NT2/D1 (cell line): Measurements from ENCODE around the gene HPS1.
"Not testable (repeated sequence)": the region's sequence is repeated elsewhere in the genome, so short reads cannot be mapped to it uniquely, and the experiment has no call there.

Source experiments
- DNase-seq: peaks from one replicate; pipeline ENCODE4 v3.0.0-alpha.2; 2011; ENCODE audit warnings: low read depth, low spot score
- H3K27me3 ChIP-seq: 2 replicates; pipeline ENCODE4 v1.6.0; 2011; ENCODE audit warnings: mild to moderate bottlenecking; ENCODE audit not compliant: insufficient read length, insufficient read depth
- H3K36me3 ChIP-seq: 2 replicates; pipeline ENCODE4 v1.6.1; 2011; ENCODE audit warnings: mild to moderate bottlenecking, low read length, mixed read lengths; ENCODE audit not compliant: insufficient read depth, insufficient read length
- H3K4me1 ChIP-seq: 2 replicates; pipeline ENCODE4 v1.5.1; 2011; ENCODE audit not compliant: insufficient read depth, insufficient read length
- H3K4me3 ChIP-seq: 2 replicates; pipeline ENCODE4 v1.5.1; 2011; ENCODE audit warnings: low read depth; ENCODE audit not compliant: insufficient read length
- H3K9ac ChIP-seq: 2 replicates; pipeline ENCODE4 v1.6.0; 2011; ENCODE audit warnings: low read depth; ENCODE audit not compliant: insufficient read length
- H3K9me3 ChIP-seq: 2 replicates; pipeline ENCODE4 v1.5.1; 2011; ENCODE audit warnings: mild to moderate bottlenecking, low read length; ENCODE audit not compliant: insufficient read depth
- SUZ12 ChIP-seq: IDR thresholded peaks from 2 replicates; pipeline ENCODE4 v1.6.1; 2011; ENCODE audit not compliant: insufficient read length, insufficient read depth; ENCODE audit errors: extremely low read depth
- YY1 ChIP-seq: IDR thresholded peaks from 2 replicates; pipeline ENCODE4 v1.6.1; 2011; ENCODE audit not compliant: insufficient read length, insufficient read depth
- ZNF274 ChIP-seq: IDR thresholded peaks from 2 replicates; pipeline ENCODE4 v1.6.1; 2011; ENCODE audit warnings: mild to moderate bottlenecking, low read depth, low read length

HPS1 gene

DNA sequence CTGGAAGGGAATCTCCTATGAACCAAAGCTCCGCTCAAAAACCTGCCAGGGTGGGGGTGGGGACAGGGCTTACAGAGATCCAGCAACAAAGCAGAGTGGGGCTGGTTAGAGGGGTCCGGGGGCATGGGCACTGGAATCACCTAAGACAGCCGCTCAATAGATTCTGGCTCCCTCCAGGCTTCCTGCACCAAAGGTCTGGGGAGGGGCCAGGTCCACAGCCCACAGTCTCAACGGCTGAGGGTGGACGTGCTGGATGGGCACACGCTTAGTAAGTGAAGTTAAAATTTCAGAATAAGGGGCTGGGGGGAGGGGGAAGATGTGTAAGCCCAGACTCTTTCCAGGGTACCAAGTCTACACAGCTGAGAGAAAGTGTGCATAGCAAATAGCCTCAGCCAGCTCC lies 62.9 kb downstream of the HPS1 start:
- H3K36me3 ChIP-seq: peaks cover 8% of the 10 kb centered on the region
- no peak for DNase-seq
- no peak overlapping the region for H3K4me3 ChIP-seq
- H3K9me3 ChIP-seq: no peaks in the 10 kb centered on the region
- H3K4me1 ChIP-seq: peaks cover 4% of the 10 kb centered on the region
- no peaks in the 10 kb centered on the region for H3K27me3 ChIP-seq
- no peak overlapping the region for H3K9ac ChIP-seq
- TF ChIP-seq ZNF274: no peak
- TF ChIP-seq YY1: no peak
- no peak for TF ChIP-seq SUZ12

- not testable (repeated sequence) for H3K4me3 ChIP-seq, H3K4me1 ChIP-seq, H3K9me3 ChIP-seq, H3K36me3 ChIP-seq, H3K27me3 ChIP-seq, H3K9ac ChIP-seq, DNase-seq
Observed at GRCh38 chr10:98383134-98383667, 63.5 kb downstream of the HPS1 start.

DNA sequence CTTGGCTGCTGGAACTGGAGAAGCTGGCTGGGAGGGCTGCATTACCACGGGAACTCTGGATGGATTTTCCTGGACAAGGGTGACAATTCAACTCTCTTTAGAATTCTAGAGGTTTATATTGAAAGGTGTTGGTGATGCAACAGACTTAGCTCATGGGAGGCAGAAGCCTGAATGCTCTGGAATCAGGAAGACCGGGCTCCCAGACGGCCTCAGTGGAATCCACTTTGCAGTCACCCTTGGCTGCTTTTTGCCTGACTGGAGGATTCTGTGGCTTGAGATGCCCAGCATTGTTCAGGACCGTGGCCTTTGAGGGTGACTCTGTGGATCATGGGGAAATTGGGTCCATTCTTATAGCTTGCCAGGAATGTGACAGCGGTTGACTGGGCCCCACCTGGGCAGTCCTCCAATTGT lies 64.0 kb downstream of the HPS1 start:
- Histone ChIP-seq H3K4me1 (peaks cover 4% of the 10 kb centered on the region), H3K4me3 (no peak overlapping the region), H3K9ac (no peak overlapping the region), H3K36me3 (peaks cover 8% of the 10 kb centered on the region), H3K27me3 (no peaks in the 10 kb centered on the region), H3K9me3 (peaks cover 1% of the 10 kb centered on the region; the same call in 1 of the 2 replicates)
- TF ChIP-seq YY1: no peak
- no peak for TF ChIP-seq SUZ12
- no peak for TF ChIP-seq ZNF274
- no peak for DNase-seq

DNA sequence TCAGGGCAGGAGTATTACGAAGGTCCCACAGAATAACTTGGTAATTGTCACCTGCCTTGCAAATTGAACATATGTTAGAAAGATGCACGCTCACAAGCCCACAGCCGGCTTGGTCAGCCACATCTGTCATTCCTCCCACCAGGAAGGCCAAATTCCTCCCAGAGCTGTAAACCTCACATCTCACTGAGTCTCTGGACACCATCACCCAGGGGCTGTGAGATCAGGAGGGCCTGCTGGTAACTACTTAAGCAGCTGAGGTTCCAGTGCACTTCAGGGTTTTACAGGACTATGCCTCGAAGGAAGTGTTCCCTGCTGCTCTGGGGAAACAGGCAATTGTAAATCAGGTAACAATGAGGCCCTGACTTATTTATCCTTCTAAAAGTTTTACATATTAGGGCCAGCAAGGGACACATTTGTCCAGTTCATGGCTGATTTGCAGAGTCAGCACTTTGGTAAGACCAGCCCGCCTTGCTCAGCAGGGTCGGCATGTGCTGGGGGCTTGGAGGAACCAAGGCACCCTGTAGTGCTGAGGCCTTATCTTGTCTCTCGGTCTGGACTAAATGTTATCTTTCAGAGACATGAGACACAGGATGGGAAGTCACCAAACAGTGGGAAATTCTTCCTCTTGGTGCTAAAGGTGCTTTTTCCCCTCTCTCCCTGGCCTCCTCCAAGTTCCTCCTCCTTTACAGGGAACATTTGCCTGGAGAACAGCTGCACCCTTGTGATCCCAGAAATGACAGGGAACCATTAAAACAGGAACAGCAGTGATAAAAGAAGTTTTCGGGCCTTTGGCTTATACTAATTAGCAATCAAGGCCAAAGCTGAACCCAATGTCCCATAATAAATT lies 66.0 kb downstream of the HPS1 start:
- Histone ChIP-seq H3K9ac (no peak overlapping the region), H3K27me3 (no peaks in the 10 kb centered on the region), H3K4me1 (peaks cover 4% of the 10 kb centered on the region), H3K9me3 (peaks cover 9% of the 10 kb centered on the region; the same call in 1 of the 2 replicates), H3K4me3 (no peak overlapping the region), H3K36me3 (peaks cover 8% of the 10 kb centered on the region)
- no peak for TF ChIP-seq SUZ12
- no peak for TF ChIP-seq ZNF274
- no peak for TF ChIP-seq YY1
- DNase-seq: no peak

GRCh38 chr10:98378722-98379121 lies 68.0 kb downstream of the HPS1 start:
- no peak for TF ChIP-seq ZNF274
- TF ChIP-seq YY1: no peak
- no peak for TF ChIP-seq SUZ12
- H3K4me1 ChIP-seq: peaks cover 7% of the 10 kb centered on the region
- H3K9ac ChIP-seq: no peak overlapping the region
- DNase-seq: no peak
- H3K4me3 ChIP-seq: no peak overlapping the region
- no peaks in the 10 kb centered on the region for H3K27me3 ChIP-seq
- peaks cover 9% of the 10 kb centered on the region; the same call in 1 of the 2 replicates for H3K9me3 ChIP-seq
- peaks cover 3% of the 10 kb centered on the region for H3K36me3 ChIP-seq

DNA sequence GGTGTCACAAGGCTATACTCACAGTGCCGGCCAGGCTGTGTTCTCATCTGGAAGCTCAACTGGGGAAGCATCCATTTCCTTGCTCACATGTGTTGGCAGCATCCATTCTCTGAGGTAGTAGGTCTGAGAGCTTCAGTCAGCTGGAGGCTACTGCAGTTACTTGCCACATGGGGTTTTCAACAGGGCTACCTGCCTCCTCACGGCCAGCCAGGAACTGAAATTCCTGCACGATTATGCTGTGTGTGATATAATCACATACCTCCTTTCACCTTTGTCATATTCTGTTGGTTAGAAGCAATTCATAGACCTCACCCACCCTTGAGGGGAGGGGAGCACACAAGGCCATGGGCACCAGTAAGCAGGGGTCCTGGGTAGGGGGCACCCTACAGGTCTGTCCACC lies 69.2 kb downstream of the HPS1 start:
- TF ChIP-seq YY1 (no peak), SUZ12 (no peak), ZNF274 (no peak)
- no peak for DNase-seq
- no peak overlapping the region for H3K9ac ChIP-seq
- H3K4me3 ChIP-seq: no peak overlapping the region
- peaks cover 9% of the 10 kb centered on the region; the same call in 1 of the 2 replicates for H3K9me3 ChIP-seq
- H3K4me1 ChIP-seq: peaks cover 2% of the 10 kb centered on the region
- no peaks in the 10 kb centered on the region for H3K36me3 ChIP-seq
- H3K27me3 ChIP-seq: no peaks in the 10 kb centered on the region

GRCh38 chr10:98377001-98377400 lies 69.7 kb downstream of the HPS1 start:
- Histone ChIP-seq H3K9ac (no peak overlapping the region), H3K27me3 (no peaks in the 10 kb centered on the region), H3K4me3 (no peak overlapping the region), H3K9me3 (peaks cover 9% of the 10 kb centered on the region; the same call in 1 of the 2 replicates), H3K36me3 (no peaks in the 10 kb centered on the region), H3K4me1 (peaks cover 2% of the 10 kb centered on the region)
- TF ChIP-seq YY1: no peak
- TF ChIP-seq SUZ12: no peak
- no peak for TF ChIP-seq ZNF274
- DNase-seq: no peak
